Measurements from ENCODE around the gene SNAPC4.
A peak's percentile ranks its signal among the peaks of the same experiment; 100 is the strongest.

Gene SNAPC4

GRCh38 chr9:136367296-136368145 is 32.4 kb downstream of the SNAPC4 start:
- DNase-seq: no peak

DNA sequence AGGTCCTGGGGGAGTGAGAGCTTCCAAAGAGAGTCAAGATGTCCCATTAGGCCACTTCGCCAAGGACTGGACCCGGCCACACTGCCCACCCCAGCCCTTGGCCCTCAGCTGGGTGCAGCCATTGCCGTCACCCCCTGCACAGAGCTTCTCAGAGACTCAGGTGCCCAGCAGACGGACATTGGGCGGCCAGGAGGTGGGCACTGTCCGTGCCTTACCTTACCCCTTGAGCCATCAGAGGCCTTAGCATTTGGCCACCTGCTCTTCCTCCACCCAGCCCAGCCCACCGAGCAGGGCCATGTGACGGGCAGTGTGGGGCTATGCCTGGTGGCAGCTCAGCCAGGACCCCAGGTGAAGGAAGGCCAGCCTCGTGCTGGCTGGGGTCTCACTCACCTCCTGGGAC is 33.1 kb downstream of the SNAPC4 start:
- no peak for DNase-seq

DNA sequence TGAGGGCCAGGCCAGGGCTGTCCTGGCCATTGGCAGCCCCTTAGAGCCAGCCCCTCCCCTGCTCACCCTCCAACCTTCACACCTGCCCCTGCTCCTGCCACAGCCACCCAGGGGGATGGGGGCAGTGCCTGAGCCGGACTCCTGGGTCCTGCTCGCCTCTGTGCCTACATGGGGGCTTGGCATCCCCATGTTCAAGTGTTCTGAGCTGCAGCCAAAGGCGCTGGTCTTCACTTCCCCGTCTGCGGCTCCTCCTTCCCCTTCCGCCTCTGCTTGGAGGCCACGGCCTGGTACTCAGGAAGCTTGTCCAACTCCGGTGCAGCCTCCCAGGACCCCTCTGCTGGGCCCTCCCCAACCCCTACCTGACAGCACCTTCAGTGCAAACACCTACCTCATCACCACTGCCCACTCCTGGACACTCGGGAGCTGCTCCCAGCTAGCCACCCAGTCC is 34.2 kb downstream of the SNAPC4 start:
- no peak for DNase-seq

DNA sequence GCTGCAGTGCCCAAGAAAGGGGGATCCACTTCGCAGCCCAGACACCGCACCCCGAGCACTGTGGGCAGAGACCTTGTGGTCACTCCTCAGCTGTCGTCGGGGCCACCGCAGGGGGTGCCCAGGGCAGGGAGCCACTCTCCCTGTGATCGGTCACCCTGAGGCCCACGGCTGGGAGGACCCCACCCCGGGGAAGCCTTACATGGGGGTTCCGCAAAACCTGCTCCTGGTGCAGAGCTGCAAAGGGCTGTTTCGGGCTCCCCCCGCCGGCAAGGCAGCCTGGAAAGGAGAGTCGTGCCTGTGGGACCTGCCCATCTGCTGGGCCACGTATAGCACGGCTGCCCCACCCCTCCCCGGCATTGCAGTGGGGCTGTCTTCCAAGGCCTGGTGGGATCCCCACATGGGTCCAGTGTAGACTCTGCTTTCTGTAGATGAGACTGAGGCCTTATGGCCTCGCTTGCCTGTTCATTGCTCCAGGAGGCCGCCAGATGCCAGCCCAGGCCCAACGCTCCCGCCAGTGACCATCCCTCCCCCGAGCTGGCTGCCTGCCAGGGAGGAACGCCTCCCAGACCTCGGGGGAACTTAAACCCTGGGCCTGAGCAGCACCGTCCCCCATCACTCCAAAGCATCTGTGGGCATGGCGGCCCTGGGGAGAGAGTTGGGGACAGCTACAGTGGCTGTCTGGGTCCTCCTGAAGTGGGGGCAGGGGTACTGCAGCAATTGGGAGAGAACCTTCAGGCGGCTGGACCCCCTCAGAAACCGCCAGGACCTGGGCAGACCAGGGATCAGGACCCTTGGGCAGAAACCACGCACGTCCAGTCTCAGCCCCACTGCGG is 34.8 kb downstream of the SNAPC4 start:
- no peak for DNase-seq

DNA sequence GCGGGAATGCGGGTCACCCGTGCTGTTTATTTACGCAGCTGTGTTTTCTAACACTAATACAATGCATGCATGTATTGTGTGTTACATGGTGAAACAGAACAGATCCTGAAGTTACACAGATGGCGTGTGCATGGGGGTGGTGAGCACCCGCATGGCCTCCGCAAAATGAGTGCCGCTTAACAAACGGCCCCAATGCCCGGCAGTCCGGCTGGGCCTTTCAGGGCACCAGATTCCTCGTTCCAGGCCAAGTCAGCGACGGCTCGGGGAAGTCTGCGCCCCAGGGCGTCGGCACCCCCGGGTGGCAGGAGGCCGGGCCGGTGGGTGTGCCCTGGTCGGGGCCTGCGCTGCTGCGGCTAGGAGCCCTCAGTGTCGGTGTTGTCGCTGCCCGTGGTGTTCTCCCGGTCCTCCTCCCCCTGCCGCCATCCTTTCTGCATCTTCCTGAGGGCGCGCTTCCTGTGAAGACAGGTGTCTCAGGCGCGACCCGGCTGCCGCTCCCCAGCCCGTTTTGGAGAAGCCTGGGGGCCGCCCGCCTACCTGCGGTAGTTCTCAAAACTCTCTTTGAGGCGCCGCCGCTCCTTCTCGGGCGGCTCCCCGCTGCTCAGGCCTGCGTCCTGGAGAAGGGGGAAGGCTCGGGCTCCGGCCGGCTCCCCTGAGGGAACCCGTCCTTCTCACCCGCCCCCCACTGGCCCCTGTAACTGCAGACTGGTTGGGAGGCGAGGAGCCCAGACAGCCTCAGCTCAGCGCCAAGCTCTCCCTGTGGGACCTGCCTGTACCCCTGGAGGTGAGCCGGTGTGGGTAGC is 35.8 kb downstream of the SNAPC4 start:
- no peak for DNase-seq

- peak; percentile 76 for DNase-seq
Observed at GRCh38 chr9:136363106-136363948, 36.6 kb downstream of the SNAPC4 start, which contains the start of gene DNLZ. DNLZ (minus strand) TSS chr9:136363744; CDS start chr9:136363714, 30 bp downstream.

- DNase-seq: no peak
Observed at GRCh38 chr9:136362450-136362784, 37.6 kb downstream of the SNAPC4 start.

- DNase-seq: no peak
Observed at GRCh38 chr9:136361754-136362449, 38.1 kb downstream of the SNAPC4 start.

DNA sequence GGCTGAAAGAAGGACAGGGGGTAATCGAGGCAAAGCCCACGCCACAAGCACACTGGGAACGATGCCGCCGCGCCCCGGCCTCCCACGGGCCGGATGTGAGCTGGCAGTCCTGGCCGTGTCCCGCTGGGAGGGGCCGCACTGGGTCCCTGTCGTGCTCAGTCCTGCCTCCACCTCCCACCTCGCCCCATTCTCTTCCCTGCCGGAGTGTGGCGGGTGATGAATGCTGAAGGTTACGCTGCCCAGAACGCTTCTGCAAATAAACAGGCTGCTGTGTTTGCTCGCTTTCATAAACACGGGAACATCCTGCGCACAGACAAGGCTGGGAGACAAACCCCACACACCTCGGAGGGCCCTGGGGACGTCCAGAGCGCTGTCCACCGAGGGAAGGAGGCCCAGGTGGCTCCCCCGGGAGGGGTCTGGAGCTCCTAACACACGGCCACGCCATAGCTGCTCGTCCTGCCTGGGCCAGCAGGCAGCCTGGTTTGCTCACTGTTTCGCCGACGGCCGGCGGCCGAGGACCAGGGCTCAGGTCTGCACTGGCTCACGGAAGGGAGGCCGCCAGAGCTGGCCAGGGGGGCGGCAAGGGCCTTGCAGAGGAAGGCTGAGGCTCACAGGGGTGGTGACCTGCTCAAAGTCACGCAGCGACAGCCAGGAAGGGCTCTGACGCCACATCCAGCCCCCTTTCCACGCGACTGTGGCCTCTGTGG is 38.8 kb downstream of the SNAPC4 start:
- DNase-seq: no peak

GRCh38 chr9:136359774-136360718 is 39.9 kb downstream of the SNAPC4 start:
- no peak for DNase-seq

- no peak for DNase-seq
Observed at GRCh38 chr9:136358888-136359287, 41.1 kb downstream of the SNAPC4 start.

- no peak for DNase-seq
Observed at GRCh38 chr9:136358016-136358415, 42.0 kb downstream of the SNAPC4 start.

DNA sequence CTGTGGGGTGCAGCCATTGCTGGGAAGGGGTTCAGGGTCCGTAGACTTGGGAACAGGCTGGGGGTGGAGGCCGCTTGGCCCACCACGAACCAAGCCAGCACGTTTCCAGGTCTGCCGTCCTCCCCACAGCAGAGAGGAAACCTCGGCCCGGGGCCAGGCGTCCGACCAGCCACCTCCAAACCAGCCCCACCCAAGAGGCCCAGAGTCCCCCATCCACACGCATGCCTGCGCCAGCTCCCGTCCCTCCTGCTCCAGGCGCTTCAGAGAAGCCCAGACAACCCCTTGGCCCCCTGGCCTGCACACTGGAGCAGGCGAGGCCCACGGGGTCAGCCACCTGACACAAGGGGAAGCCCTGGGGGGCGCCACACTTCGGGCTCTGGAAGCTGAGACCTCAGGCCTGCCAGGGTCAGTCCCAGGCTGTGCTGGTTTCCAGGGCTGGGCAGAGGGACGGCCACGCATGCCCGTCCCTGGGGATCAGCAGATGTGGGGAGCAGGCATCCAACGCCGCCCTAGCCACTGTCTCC is 42.7 kb downstream of the SNAPC4 start:
- no peak for DNase-seq

GRCh38 chr9:136355616-136356557 is 44.1 kb downstream of the SNAPC4 start:
- no peak for DNase-seq

- no peak for DNase-seq
Observed at GRCh38 chr9:136354592-136355085, 45.3 kb downstream of the SNAPC4 start.

GRCh38 chr9:136353757-136354488 is 46.0 kb downstream of the SNAPC4 start:
- no peak for DNase-seq

DNA sequence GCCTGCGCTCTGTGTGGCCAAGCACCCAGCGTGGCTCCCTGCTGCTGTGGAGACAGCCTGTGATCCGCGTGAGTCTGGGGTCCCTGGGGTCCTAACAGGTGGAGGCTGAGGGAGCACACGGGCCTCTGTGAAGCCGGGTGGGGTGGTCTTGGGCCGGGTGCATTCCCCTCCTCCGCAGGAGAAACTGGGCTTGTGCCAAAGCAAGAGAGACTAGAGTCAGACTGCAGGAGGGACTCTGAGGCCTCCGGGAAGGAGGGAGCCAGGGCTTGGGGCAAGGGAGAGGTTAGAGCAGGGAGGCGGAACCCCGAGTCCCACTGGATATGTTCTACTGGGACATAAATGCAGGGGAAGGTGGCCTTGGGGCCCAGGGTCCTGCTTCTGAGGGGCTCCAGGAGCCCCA is 46.9 kb downstream of the SNAPC4 start:
- no peak for DNase-seq

Data from NCI-H1092 (cell line).